Prostate gland (tissue), 2 donors: ENCODE results near the gene PMP22.

Source experiments
- CTCF ChIP-seq, 4 experiments: fragments of 200-600 bp in 2 of 4; fragments of 450-650 bp in 2 of 4; sonication (generic) in 2 of 4; IDR thresholded peaks; 1 replicate in 3 of 4; 2 replicates in 1 of 4; pipeline ENCODE4 v1.5.1; 2016 to 2019; ENCODE audit warnings: antibody characterized with exemption in 4 of 4, mild to moderate bottlenecking in 2 of 4, moderate library complexity in 2 of 4
- POLR2A ChIP-seq: fragments of 450-650 bp; IDR thresholded peaks from one replicate; pipeline ENCODE4 v1.6.1; 2016; ENCODE audit warnings: antibody characterized with exemption, mild to moderate bottlenecking

DNA sequence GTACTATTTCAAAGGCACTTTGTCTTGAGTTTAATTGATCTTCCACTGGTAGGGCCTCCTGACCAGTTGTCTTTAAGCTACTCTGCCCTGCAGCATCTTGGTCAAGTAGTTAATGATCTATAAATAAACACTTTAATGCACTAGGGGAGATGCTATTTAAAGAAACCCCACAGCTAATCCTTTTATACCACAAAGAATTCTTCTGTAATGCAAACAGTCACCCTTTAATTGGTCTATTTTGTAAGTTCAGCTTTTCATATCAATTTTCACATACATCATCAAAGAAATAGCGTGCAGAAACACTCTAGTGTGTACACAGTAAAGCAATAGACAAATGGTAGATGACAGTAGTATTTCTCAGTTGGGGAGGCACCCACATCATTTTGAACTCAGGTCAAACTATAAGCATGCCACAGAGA is 70.3 kb downstream of the PMP22 start:
- TF ChIP-seq CTCF (IDR thresholded peaks at IDR 0.05) (no peak), POLR2A (no peak)
